Pancreas (tissue), 10 donors: ENCODE data around the gene PTAFR. TPM values are rescaled to one million over a fixed set of nuclear protein-coding genes. Genes with fewer than 3 reads are reported as not detected.
A peak's percentile ranks its signal among the peaks of the same experiment; 100 is the strongest.

ENCODE experiments used
- ATAC-seq, 4 donors: fragments of 200-7000 bp; cut with Tn5 transposase; one replicate each; pipeline versions ENCODE4 v1.8.0 to v1.9.1; 2020; ENCODE audit warnings: mild to moderate bottlenecking in 4 of 4, moderate library complexity in 4 of 4
- DNase-seq, 6 donors: peaks; one replicate each; pipeline ENCODE4 v3.0.0-alpha.2; 2020
- FAIRE-seq: peaks from 2 replicates; lab custom pipeline; 2012; peaks lifted over from hg19 to GRCh38; lab: Jason Lieb, UNC
- H3K27ac ChIP-seq, 4 donors: fragments of 200-600 bp; sonication (generic); 1 replicate in 3 of 4; 2 replicates in 1 of 4; pipeline versions ENCODE4 v1.5.0 to v1.8.0; 2020
- H3K27me3 ChIP-seq, 4 donors: fragments of 200-600 bp; one replicate each; pipeline ENCODE4 v1.8.0; 2021
- H3K36me3 ChIP-seq, 3 donors: fragments of 200-600 bp; sonication (generic) in 1 of 3; one replicate each; pipeline versions ENCODE4 v1.5.0 to v1.8.0; 2020 to 2021
- H3K4me1 ChIP-seq, 3 donors: fragments of 200-600 bp; one replicate each; pipeline ENCODE4 v1.8.0; 2021
- H3K4me3 ChIP-seq, 4 donors: fragments of 200-600 bp; sonication (generic) in 2 of 4; one replicate each; pipeline versions ENCODE4 v1.5.0 to v1.8.0; 2020 to 2021
- H3K9me3 ChIP-seq, 4 donors: fragments of 200-600 bp; one replicate each; pipeline ENCODE4 v1.8.0; 2021
- WGBS, 2 donors: extraction: QIAGEN DNeasy Blood & Tissue Kit; methylation state at CpG; one replicate each; pipeline ENCODE4 v1.1.7; 2013; 5-methylcytosine and 5-hydroxymethylcytosine counted together
- intact Hi-C, 3 donors: fragments of 100-400 bp; cut with DNase I; formaldehyde crosslinking; loops; one replicate each; pipeline versions ENCODE4 v1.11.1 to v1.14.2; 2022
- polyA plus RNA-seq, 2 donors: library from polyadenylated mRNA; stranded (reverse); fragments of 200-250 nt; gene quantifications; one replicate each; pipeline ENCODE4 v1.2.3, GENCODE V29; 2013
- total RNA-seq, 6 donors: library from RNA; stranded (reverse); fragmentation: NEBNext Ultra II Directional in 4 of 6; extraction: Animal tissue kit (Norgen Biotek cat#: 25700) in 4 of 6; gene quantifications; one replicate each; pipeline versions ENCODE4 v1.2.1 to v1.2.4, GENCODE V29; 2021 to 2023
- TF ChIP-seq, protein P1 (sequence below), 4 donors: fragments of 200-600 bp; sonication (generic) in 3 of 4; IDR thresholded peaks; one replicate each; pipeline versions ENCODE4 v1.5.0 to v1.8.0; 2021; ENCODE audit warnings: antibody characterized with exemption in 4 of 4
- donor health status: healthy with polysubstance abuse.
- donor health status: DM: no; HTN: no; CAD: no; lungs with moderate emphysema.
- donor health status: DM: no; HTN: no; CAD: no.
- donor health status: control.
- donor health status: control.
- donor health status: Bipolar disorder and iron deficiency.
- donor health status: DM: yes; HTN: yes; CAD: no.
- donor health status: DM: no; HTN: no; CAD: no.
- donor health status: DM: no; HTN: no; CAD: no.
- donor health status: DM: yes; HTN: yes; CAD: no.

Gene PTAFR
- total and polyA plus RNA-seq, 8 donors, result 0.37 to 13.7 (median 0.92) TPM

DNA sequence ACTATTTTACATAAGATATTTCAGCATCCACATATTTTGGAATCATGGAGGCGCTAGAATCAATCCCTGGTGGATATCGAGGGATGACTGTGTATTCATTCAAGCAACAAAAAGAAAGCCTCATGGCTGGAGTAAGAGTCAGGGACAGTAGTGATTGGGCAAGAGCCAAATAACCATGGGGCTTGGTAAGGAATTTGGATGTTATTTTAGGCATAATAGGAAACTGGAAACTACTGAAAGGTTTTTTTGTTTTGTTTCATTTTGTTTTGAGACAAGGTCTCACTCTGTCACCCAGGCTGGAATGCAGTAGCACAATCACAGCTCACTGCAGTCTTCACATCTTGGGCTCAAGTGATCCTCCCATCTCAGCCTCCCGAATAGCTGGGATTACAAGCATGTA is 54.3 kb downstream of the PTAFR start:
- no peaks in the 10 kb centered on the region for H3K27me3 ChIP-seq
- no peak overlapping the region for H3K4me3 ChIP-seq
- 65 to 87% methylated on average over 3 of the region's 3 CpGs for WGBS, 2 donors
- TF ChIP-seq, protein P1, sequence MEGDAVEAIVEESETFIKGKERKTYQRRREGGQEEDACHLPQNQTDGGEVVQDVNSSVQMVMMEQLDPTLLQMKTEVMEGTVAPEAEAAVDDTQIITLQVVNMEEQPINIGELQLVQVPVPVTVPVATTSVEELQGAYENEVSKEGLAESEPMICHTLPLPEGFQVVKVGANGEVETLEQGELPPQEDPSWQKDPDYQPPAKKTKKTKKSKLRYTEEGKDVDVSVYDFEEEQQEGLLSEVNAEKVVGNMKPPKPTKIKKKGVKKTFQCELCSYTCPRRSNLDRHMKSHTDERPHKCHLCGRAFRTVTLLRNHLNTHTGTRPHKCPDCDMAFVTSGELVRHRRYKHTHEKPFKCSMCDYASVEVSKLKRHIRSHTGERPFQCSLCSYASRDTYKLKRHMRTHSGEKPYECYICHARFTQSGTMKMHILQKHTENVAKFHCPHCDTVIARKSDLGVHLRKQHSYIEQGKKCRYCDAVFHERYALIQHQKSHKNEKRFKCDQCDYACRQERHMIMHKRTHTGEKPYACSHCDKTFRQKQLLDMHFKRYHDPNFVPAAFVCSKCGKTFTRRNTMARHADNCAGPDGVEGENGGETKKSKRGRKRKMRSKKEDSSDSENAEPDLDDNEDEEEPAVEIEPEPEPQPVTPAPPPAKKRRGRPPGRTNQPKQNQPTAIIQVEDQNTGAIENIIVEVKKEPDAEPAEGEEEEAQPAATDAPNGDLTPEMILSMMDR (IDR thresholded peaks at IDR 0.05), result no peak
- FAIRE-seq (no peak), ATAC-seq (no peak), DNase-seq (no peak)
- no peaks in the 10 kb centered on the region for H3K36me3 ChIP-seq
- H3K27ac ChIP-seq, result no peak overlapping the region
- H3K9me3 ChIP-seq, result no peaks in the 10 kb centered on the region
- intact Hi-C loops, result no loop called here
- H3K4me1 ChIP-seq, result no peaks in the 10 kb centered on the region

DNA sequence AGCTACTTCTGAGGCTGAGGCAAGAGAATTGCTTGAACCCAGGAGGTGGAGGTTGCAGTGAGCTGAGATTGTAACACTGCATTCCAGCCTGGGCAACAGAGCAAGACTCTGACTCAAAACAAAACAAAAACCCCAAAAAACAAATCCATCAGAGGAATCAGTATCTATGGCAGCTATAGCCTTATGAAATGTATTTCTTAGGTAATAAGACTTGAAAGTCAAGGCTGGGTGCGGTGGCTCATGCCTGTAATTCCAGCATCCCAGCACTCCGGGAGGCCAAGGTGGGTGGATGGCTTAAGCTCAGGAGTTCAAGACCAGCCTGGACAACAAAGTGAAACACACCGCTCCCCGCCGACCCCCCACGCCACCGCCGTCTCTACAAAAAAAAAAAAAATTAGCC is 56.9 kb downstream of the PTAFR start:
- no peaks in the 10 kb centered on the region for H3K4me1 ChIP-seq
- WGBS, 2 donors, result 87% methylated on average over 8 of the region's 8 CpGs
- no peaks in the 10 kb centered on the region for H3K27me3 ChIP-seq
- H3K36me3 ChIP-seq, result no peaks in the 10 kb centered on the region
- DNase-seq (no peak), FAIRE-seq (no peak), ATAC-seq (no peak)
- no peak overlapping the region for H3K27ac ChIP-seq
- H3K9me3 ChIP-seq, result no peaks in the 10 kb centered on the region
- TF ChIP-seq, protein P1 (IDR thresholded peaks at IDR 0.05), result no peak
- intact Hi-C loops, result no loop called here
- no peak overlapping the region for H3K4me3 ChIP-seq

DNA sequence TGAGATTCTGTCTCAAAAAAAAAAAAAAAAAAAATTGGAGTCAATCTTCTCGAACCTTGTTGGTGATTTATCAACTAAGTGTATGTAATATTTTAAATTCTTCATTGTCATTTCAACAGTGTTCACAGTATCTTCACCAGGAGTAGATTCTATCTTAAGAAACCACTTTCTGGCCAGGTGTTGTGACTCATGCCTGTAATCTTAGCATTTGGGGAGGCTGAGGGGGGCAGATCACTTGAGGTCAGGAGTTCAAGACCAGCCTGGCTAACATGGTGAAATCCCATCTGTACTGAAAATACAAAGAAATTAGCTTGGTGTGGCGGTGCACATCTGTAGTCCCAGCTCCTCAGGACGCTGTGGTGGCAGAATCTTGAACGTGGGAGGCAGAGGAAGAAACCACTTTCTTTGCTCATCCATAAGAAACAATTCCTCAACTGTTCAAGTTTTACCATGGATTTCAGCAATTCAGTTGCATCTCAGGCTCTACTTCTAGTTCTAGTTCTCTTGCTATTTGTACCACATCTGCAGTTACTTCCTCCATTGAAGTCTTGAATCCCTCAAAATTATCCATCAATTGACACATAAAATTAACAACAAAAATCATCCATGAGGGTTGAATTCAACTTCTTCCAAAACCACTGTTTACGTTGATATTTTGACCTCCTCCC is 57.7 kb downstream of the PTAFR start:
- H3K9me3 ChIP-seq, result no peaks in the 10 kb centered on the region
- no peak overlapping the region for H3K27ac ChIP-seq
- TF ChIP-seq, protein P1 (IDR thresholded peaks at IDR 0.05), result no peak
- intact Hi-C loops, result no loop called here
- WGBS, 2 donors, result 65 to 80% methylated on average over 5 of the region's 5 CpGs
- FAIRE-seq (no peak), DNase-seq (no peak), ATAC-seq (no peak)
- no peaks in the 10 kb centered on the region for H3K4me1 ChIP-seq
- no peaks in the 10 kb centered on the region for H3K36me3 ChIP-seq
- no peak overlapping the region for H3K4me3 ChIP-seq
- H3K27me3 ChIP-seq, result no peaks in the 10 kb centered on the region

DNA sequence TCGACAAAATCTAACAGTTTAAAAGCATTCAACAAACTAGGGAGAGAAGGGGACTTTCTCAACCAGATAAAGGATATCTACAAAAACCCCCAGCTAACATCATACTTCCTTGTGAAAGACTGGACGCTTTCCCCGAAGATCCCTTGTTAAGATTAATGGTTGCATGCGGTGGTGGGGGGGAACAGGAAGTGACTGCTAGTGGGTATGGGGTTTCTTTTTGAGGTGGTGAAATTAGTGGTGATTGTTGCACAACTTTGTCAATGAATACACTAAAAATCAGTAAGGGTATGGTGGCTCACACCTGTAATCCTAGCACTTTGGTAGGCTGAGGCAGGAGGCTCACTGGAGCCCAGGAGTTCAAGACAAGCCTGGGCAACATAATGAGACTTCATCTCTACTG is 61.2 kb downstream of the PTAFR start:
- no peaks in the 10 kb centered on the region for H3K36me3 ChIP-seq
- peak in 1 of 6 donors; percentile 38 for DNase-seq
- peak in 1 of 4 donors; percentile 63 for ATAC-seq
- 42 to 45% methylated on average over 4 of the region's 4 CpGs for WGBS, 2 donors
- H3K27ac ChIP-seq, result peak overlapping the region in 1 of 4 donors; percentile 39
- FAIRE-seq, result no peak
- H3K9me3 ChIP-seq, result no peaks in the 10 kb centered on the region
- no peak overlapping the region for H3K4me3 ChIP-seq
- no peaks in the 10 kb centered on the region for H3K4me1 ChIP-seq
- H3K27me3 ChIP-seq, result no peaks in the 10 kb centered on the region
- TF ChIP-seq, protein P1 (IDR thresholded peaks at IDR 0.05), result no peak
- intact Hi-C loops, result no loop called here

DNA sequence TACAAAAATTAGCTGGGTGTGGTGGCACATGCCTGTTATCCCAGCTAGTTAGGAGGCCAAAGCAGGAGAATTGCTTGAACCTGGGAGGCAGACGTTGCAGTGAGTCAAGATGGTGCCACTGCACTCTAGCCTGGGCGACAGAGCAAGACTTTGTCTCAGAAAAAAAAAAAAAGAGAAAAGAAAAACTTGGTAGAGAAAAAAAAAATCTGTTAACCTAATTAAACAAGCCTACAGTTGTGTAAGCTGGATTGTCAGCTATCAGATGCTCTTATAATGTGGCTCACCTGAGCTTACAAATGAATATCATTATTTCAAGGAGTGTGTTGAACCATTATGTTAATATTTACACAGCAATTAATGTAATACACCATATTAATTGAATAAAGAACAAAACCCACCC is 61.6 kb downstream of the PTAFR start:
- H3K27ac ChIP-seq, result peak overlapping the region in 1 of 4 donors; percentile 2
- H3K27me3 ChIP-seq, result no peaks in the 10 kb centered on the region
- 69 to 86% methylated on average over 2 of the region's 2 CpGs for WGBS, 2 donors
- H3K36me3 ChIP-seq, result no peaks in the 10 kb centered on the region
- no peaks in the 10 kb centered on the region for H3K9me3 ChIP-seq
- DNase-seq, result no peak
- ATAC-seq, result no peak
- no peak overlapping the region for H3K4me3 ChIP-seq
- intact Hi-C loops, result no loop called here
- no peaks in the 10 kb centered on the region for H3K4me1 ChIP-seq
- FAIRE-seq, result no peak
- TF ChIP-seq, protein P1 (IDR thresholded peaks at IDR 0.05), result no peak
